ENCODE results near the gene GPR150.

DNA sequence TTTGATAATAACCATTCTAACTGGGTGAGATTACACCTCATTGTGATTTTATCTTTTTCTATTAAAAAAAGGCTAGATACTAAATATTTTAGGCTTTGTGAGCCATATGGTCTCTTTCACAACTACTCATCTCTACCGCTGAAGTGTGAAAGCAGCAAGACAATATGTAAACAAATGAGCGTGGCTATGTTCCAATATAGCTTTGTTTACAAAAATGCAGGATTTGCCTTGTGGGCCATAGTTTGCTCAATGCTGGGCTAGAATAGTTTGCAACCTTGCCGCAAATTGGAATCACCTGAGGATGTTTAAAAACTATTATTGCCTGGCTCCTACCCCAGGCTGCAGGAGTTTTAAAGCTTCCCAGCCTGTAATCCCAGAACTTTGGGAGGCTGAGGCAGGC, 10.2 kb upstream of the GPR150 start:
- TF ChIP-seq, protein P1, sequence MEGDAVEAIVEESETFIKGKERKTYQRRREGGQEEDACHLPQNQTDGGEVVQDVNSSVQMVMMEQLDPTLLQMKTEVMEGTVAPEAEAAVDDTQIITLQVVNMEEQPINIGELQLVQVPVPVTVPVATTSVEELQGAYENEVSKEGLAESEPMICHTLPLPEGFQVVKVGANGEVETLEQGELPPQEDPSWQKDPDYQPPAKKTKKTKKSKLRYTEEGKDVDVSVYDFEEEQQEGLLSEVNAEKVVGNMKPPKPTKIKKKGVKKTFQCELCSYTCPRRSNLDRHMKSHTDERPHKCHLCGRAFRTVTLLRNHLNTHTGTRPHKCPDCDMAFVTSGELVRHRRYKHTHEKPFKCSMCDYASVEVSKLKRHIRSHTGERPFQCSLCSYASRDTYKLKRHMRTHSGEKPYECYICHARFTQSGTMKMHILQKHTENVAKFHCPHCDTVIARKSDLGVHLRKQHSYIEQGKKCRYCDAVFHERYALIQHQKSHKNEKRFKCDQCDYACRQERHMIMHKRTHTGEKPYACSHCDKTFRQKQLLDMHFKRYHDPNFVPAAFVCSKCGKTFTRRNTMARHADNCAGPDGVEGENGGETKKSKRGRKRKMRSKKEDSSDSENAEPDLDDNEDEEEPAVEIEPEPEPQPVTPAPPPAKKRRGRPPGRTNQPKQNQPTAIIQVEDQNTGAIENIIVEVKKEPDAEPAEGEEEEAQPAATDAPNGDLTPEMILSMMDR (IDR thresholded peaks at IDR 0.05 in 4 of 5, conservative IDR thresholded peaks at IDR 0.05 in 1 of 5) = no peak
- no peak for TF ChIP-seq POLR2A (IDR thresholded peaks at IDR 0.05)

Measured in gastrocnemius medialis (tissue), 4 donors.